ENCODE data around the gene LCA5.
A peak's percentile ranks its signal among the peaks of the same experiment; 100 is the strongest.

LCA5 gene

GRCh38 chr6:79494841-79495240 is 42.4 kb downstream of the LCA5 start:
- H3K4me3 ChIP-seq (ENCODE audit: low read depth, low read length), result no peak overlapping the region
- H3K36me3 ChIP-seq (ENCODE audit: control insufficient read depth in 2 of 2, insufficient read depth in 1 of 2, low read length in 2 of 2), result peaks cover 0 to 5% of the 10 kb centered on the region in 2 experiments; a peak in 2 of 3 replicates
- no peak for TF ChIP-seq KLF8 (tag by site-specific recombination; IDR thresholded peaks at IDR 0.05)
- no peak for TF ChIP-seq ZEB2 (tag by site-specific recombination; IDR thresholded peaks at IDR 0.05)
- TF ChIP-seq ZNF140 (tag by site-specific recombination; IDR thresholded peaks at IDR 0.05), result no peak
- TF ChIP-seq ZNF48 (tag by site-specific recombination; IDR thresholded peaks at IDR 0.05), result no peak
- no peaks in the 10 kb centered on the region for H3K9me3 ChIP-seq (ENCODE audit: control insufficient read depth, insufficient read depth, low read depth, low read length)
- ChIA-PET POLR2A (interaction anchor here (0.7 kb wide), 1 partner anchor 23 kb away, joined by 5 read pairs; no protein-coding TSS in a partner anchor), CTCF (no interaction called here)
- no peak overlapping the region for H3K27ac ChIP-seq (ENCODE audit: extremely low read depth, low read depth, low read length)
- H3K4me1 ChIP-seq (ENCODE audit: control insufficient read depth, insufficient read depth, low read length), result no peaks in the 10 kb centered on the region

GRCh38 chr6:79470728-79471127 is 66.5 kb downstream of the LCA5 start:
- TF ChIP-seq HOXA7 (CRISPR knock-in tag; IDR thresholded peaks at IDR 0.05; ENCODE audit: borderline replicate concordance) (no peak), ATF2 (tag by site-specific recombination; IDR thresholded peaks at IDR 0.05; ENCODE audit: low read depth) (0 out of 2 replicates have a peak, but pooled peaks have one; percentile 33)
- Histone ChIP-seq H3K36me3 (ENCODE audit: control insufficient read depth in 2 of 2, insufficient read depth in 1 of 2, low read length in 2 of 2) (no peaks in the 10 kb centered on the region), H3K9me3 (ENCODE audit: control insufficient read depth, insufficient read depth, low read depth, low read length) (no peaks in the 10 kb centered on the region), H3K27ac (ENCODE audit: extremely low read depth, low read depth, low read length) (no peak overlapping the region), H3K4me3 (ENCODE audit: low read depth, low read length) (no peak overlapping the region), H3K4me1 (ENCODE audit: control insufficient read depth, insufficient read depth, low read length) (peaks cover 3% of the 10 kb centered on the region)
- CTCF ChIA-PET, result no interaction called here
- POLR2A ChIA-PET, result no interaction called here

GRCh38 chr6:79469376-79470246 is 67.6 kb downstream of the LCA5 start:
- POLR2A ChIA-PET, result no interaction called here
- Histone ChIP-seq H3K27ac (ENCODE audit: extremely low read depth, low read depth, low read length) (no peak overlapping the region), H3K4me1 (ENCODE audit: control insufficient read depth, insufficient read depth, low read length) (peaks cover 3% of the 10 kb centered on the region), H3K9me3 (ENCODE audit: control insufficient read depth, insufficient read depth, low read depth, low read length) (no peaks in the 10 kb centered on the region), H3K4me3 (ENCODE audit: low read depth, low read length) (no peak overlapping the region), H3K36me3 (ENCODE audit: control insufficient read depth in 2 of 2, insufficient read depth in 1 of 2, low read length in 2 of 2) (no peaks in the 10 kb centered on the region)
- no peak for TF ChIP-seq ZNF639 (tag by site-specific recombination; IDR thresholded peaks at IDR 0.05)
- CTCF ChIA-PET, result no interaction called here

- H3K36me3 ChIP-seq (ENCODE audit: control insufficient read depth in 2 of 2, insufficient read depth in 1 of 2, low read length in 2 of 2), result no peaks in the 10 kb centered on the region
- CTCF ChIA-PET, result interaction anchor here (2.0 to 2.6 kb wide), 2 partner anchors 16 to 480 kb away, joined by 6 read pairs; no protein-coding TSS in a partner anchor
- H3K4me1 ChIP-seq (ENCODE audit: control insufficient read depth, insufficient read depth, low read length), result peaks cover 3% of the 10 kb centered on the region
- POLR2A ChIA-PET, result no interaction called here
- H3K4me3 ChIP-seq (ENCODE audit: low read depth, low read length), result no peak overlapping the region
- H3K9me3 ChIP-seq (ENCODE audit: control insufficient read depth, insufficient read depth, low read depth, low read length), result no peaks in the 10 kb centered on the region
- no peak for TF ChIP-seq ZNF239 (tag by site-specific recombination; IDR thresholded peaks at IDR 0.05)
- TF ChIP-seq ZNF837 (tag by site-specific recombination; IDR thresholded peaks at IDR 0.05), result no peak
- TF ChIP-seq HOXD13 (CRISPR knock-in tag; IDR thresholded peaks at IDR 0.05; ENCODE audit: borderline replicate concordance), result no peak
- TF ChIP-seq ZNF266 (tag by site-specific recombination; IDR thresholded peaks at IDR 0.05; ENCODE audit: low read depth), result no peak
- no peak for TF ChIP-seq ZNF248 (tag by site-specific recombination; IDR thresholded peaks at IDR 0.05)
- peak; percentile 64; the same call in 1 of the 2 replicates for TF ChIP-seq TRIM28 (IDR thresholded peaks at IDR 0.05; ENCODE audit: borderline replicate concordance, low read length)
- TF ChIP-seq ZBTB1 (tag by site-specific recombination; IDR thresholded peaks at IDR 0.05), result no peak
- H3K27ac ChIP-seq (ENCODE audit: extremely low read depth, low read depth, low read length), result no peak overlapping the region
Observed at GRCh38 chr6:79468587-79468986, 68.6 kb downstream of the LCA5 start.

Measured in HEK293 (cell line).